ENCODE data around the gene MAFB. TPM values are rescaled to one million over a fixed set of nuclear protein-coding genes. Genes with fewer than 3 reads are reported as not detected.

The MAFB gene
- total RNA-seq, 2 experiments from 2014 or later: not detected

- H3K4me3 ChIP-seq (ENCODE audit: low read depth, low read length, poor library complexity, severe bottlenecking): no peak overlapping the region
- intact Hi-C loops (cut with micrococcal nuclease; ENCODE audit: unreplicated experiment): no loop called here
- ChIA-PET CTCF (ENCODE audit: unreplicated experiment) (no interaction called here), POLR2A (interaction anchor here (1.5 kb wide), 1 partner anchor 10 kb away, joined by 4 read pairs; no protein-coding TSS in a partner anchor)
- TF ChIP-seq CTCF (conservative IDR thresholded peaks at IDR 0.05; ENCODE audit: low read length): no peak
- TF ChIP-seq EZH2phosphoT487 (IDR thresholded peaks at IDR 0.05; ENCODE audit: borderline replicate concordance, low read depth, low read length): no peak
- no peak for DNase-seq (ENCODE audit: low spot score)
- H2AFZ ChIP-seq (ENCODE audit: low read length): no peak overlapping the region
- no peak overlapping the region for H3K27ac ChIP-seq (ENCODE audit: low read depth, low read length, poor library complexity, severe bottlenecking)
- H3K79me2 ChIP-seq (ENCODE audit: insufficient read depth, low read depth, low read length): no peaks in the 10 kb centered on the region
- H3K4me1 ChIP-seq (ENCODE audit: insufficient read depth, low read length, poor library complexity, severe bottlenecking): peaks cover 2% of the 10 kb centered on the region
- H3K36me3 ChIP-seq (ENCODE audit: insufficient read depth, low read length): no peaks in the 10 kb centered on the region
- no peak overlapping the region for H3K4me2 ChIP-seq (ENCODE audit: low read length)
- no peaks in the 10 kb centered on the region for H4K20me1 ChIP-seq (ENCODE audit: insufficient read depth, low read length)
- no peaks in the 10 kb centered on the region for H3K9me3 ChIP-seq (ENCODE audit: low read length)
- H3K9me2 ChIP-seq (ENCODE audit: insufficient read depth, low read length): no peaks in the 10 kb centered on the region
- BruUV-seq (replicated peaks): no TSS peak
Measured at GRCh38 chr20:40714109-40714508, 25.1 kb upstream of the MAFB start.

- BruUV-seq (replicated peaks): no TSS peak
- Histone ChIP-seq H3K9me3 (ENCODE audit: low read length) (no peaks in the 10 kb centered on the region), H3K4me2 (ENCODE audit: low read length) (no peak overlapping the region), H3K79me2 (ENCODE audit: insufficient read depth, low read depth, low read length) (no peaks in the 10 kb centered on the region), H3K36me3 (ENCODE audit: insufficient read depth, low read length) (no peaks in the 10 kb centered on the region), H4K20me1 (ENCODE audit: insufficient read depth, low read length) (no peaks in the 10 kb centered on the region), H3K4me3 (ENCODE audit: low read depth, low read length, poor library complexity, severe bottlenecking) (no peak overlapping the region), H3K27ac (ENCODE audit: low read depth, low read length, poor library complexity, severe bottlenecking) (no peak overlapping the region), H3K9me2 (ENCODE audit: insufficient read depth, low read length) (no peaks in the 10 kb centered on the region), H3K4me1 (ENCODE audit: insufficient read depth, low read length, poor library complexity, severe bottlenecking) (peaks cover 6% of the 10 kb centered on the region), H2AFZ (ENCODE audit: low read length) (no peak overlapping the region)
- ChIA-PET CTCF (ENCODE audit: unreplicated experiment) (no interaction called here), POLR2A (no interaction called here)
- TF ChIP-seq CTCF (conservative IDR thresholded peaks at IDR 0.05; ENCODE audit: low read length): no peak
- intact Hi-C loops (cut with micrococcal nuclease; ENCODE audit: unreplicated experiment): no loop called here
- no peak for DNase-seq (ENCODE audit: low spot score)
Measured at GRCh38 chr20:40713508-40713907, 24.5 kb upstream of the MAFB start.

GRCh38 chr20:40711079-40711478 is 22.0 kb upstream of the MAFB start:
- Histone ChIP-seq H3K9me2 (ENCODE audit: insufficient read depth, low read length) (no peaks in the 10 kb centered on the region), H3K4me1 (ENCODE audit: insufficient read depth, low read length, poor library complexity, severe bottlenecking) (peaks cover 9% of the 10 kb centered on the region), H3K36me3 (ENCODE audit: insufficient read depth, low read length) (no peaks in the 10 kb centered on the region), H4K20me1 (ENCODE audit: insufficient read depth, low read length) (no peaks in the 10 kb centered on the region), H2AFZ (ENCODE audit: low read length) (no peak overlapping the region), H3K4me3 (ENCODE audit: low read depth, low read length, poor library complexity, severe bottlenecking) (no peak overlapping the region), H3K4me2 (ENCODE audit: low read length) (no peak overlapping the region), H3K9me3 (ENCODE audit: low read length) (no peaks in the 10 kb centered on the region), H3K79me2 (ENCODE audit: insufficient read depth, low read depth, low read length) (no peaks in the 10 kb centered on the region), H3K27ac (ENCODE audit: low read depth, low read length, poor library complexity, severe bottlenecking) (no peak overlapping the region)
- intact Hi-C loops (cut with micrococcal nuclease; ENCODE audit: unreplicated experiment): no loop called here
- no peak for DNase-seq (ENCODE audit: low spot score)
- CTCF ChIA-PET (ENCODE audit: unreplicated experiment): no interaction called here
- TF ChIP-seq CTCF (conservative IDR thresholded peaks at IDR 0.05; ENCODE audit: low read length) (no peak), EZH2phosphoT487 (IDR thresholded peaks at IDR 0.05; ENCODE audit: borderline replicate concordance, low read depth, low read length) (no peak)
- no TSS peak for BruUV-seq (replicated peaks)
- POLR2A ChIA-PET: no interaction called here
